Esophagus muscularis mucosa (tissue), 3 donors: ENCODE measurements around the gene TAL1.

Source experiments
- POLR2AphosphoS5 ChIP-seq, 2 donors: sonication (generic); formaldehyde crosslinking; IDR thresholded peaks; one replicate each; pipeline ENCODE4 v1.6.1; 2017; ENCODE audit warnings: antibody characterized with exemption in 2 of 2
- TF ChIP-seq, protein P1 (sequence below), 3 experiments: fragments of 200-600 bp in 2 of 3; fragments of 450-650 bp in 1 of 3; sonication (generic) in 2 of 3; IDR thresholded peaks; one replicate each; pipeline ENCODE4 v1.5.1; 2017 to 2019; ENCODE audit warnings: antibody characterized with exemption in 3 of 3, mild to moderate bottlenecking in 2 of 3, moderate library complexity in 1 of 3

DNA sequence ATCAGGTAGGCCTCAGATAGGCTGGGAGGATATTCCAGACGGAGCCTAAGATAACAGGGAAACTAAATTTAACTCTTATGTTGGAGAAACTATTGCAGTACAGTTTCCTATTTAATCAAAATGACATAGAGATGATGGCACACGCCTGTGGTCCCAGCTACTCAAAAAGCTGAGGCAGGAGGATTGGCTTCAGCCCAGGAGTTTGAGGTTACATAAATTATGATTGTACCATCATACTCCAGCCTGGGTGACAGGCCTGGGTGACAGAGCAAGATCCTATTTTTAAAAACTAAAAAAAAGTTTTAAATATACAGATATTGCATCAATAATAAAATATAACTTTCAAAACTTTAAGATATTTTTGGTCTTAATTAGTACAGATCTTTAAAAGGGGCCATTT lies 25.2 kb upstream of the TAL1 start:
- TF ChIP-seq, protein P1, sequence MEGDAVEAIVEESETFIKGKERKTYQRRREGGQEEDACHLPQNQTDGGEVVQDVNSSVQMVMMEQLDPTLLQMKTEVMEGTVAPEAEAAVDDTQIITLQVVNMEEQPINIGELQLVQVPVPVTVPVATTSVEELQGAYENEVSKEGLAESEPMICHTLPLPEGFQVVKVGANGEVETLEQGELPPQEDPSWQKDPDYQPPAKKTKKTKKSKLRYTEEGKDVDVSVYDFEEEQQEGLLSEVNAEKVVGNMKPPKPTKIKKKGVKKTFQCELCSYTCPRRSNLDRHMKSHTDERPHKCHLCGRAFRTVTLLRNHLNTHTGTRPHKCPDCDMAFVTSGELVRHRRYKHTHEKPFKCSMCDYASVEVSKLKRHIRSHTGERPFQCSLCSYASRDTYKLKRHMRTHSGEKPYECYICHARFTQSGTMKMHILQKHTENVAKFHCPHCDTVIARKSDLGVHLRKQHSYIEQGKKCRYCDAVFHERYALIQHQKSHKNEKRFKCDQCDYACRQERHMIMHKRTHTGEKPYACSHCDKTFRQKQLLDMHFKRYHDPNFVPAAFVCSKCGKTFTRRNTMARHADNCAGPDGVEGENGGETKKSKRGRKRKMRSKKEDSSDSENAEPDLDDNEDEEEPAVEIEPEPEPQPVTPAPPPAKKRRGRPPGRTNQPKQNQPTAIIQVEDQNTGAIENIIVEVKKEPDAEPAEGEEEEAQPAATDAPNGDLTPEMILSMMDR (IDR thresholded peaks at IDR 0.05), result no peak
- TF ChIP-seq POLR2AphosphoS5 (IDR thresholded peaks at IDR 0.05), result no peak
